Loucy (cell line): ENCODE measurements around the gene THBS1.

ENCODE experiments used
- H2AFZ ChIP-seq: fragments of 200-600 bp; sonication (generic); 2 replicates; pipeline ENCODE4 v1.6.0; 2016; ENCODE audit warnings: antibody characterized with exemption, mild to moderate bottlenecking, low read length, moderate library complexity
- H3F3A ChIP-seq: fragments of 200-600 bp; 2 replicates; pipeline ENCODE4 v1.6.0; 2016; ENCODE audit warnings: antibody characterized with exemption, low read depth, mild to moderate bottlenecking
- H3K27me3 ChIP-seq: fragments of 200-600 bp; sonication (generic); 2 replicates; pipeline ENCODE4 v1.6.1; 2014; ENCODE audit warnings: low read length, mild to moderate bottlenecking; ENCODE audit not compliant: insufficient read depth, poor library complexity, severe bottlenecking
- H3K36me3 ChIP-seq: fragments of 200-600 bp; sonication (generic); 2 replicates; pipeline ENCODE4 v1.6.1; 2016; ENCODE audit warnings: low read length; ENCODE audit not compliant: insufficient read depth
- H3K4me1 ChIP-seq: fragments of 200-600 bp; sonication (generic); 2 replicates; pipeline ENCODE4 v1.5.1; 2014; ENCODE audit warnings: low read length, mild to moderate bottlenecking; ENCODE audit not compliant: insufficient read depth, poor library complexity, severe bottlenecking
- H3K4me2 ChIP-seq: fragments of 200-600 bp; sonication (generic); 2 replicates; pipeline ENCODE4 v1.6.0; 2014; ENCODE audit warnings: antibody characterized with exemption, low read length, low read depth, mild to moderate bottlenecking; ENCODE audit not compliant: poor library complexity, severe bottlenecking
- H3K4me3 ChIP-seq: fragments of 200-600 bp; sonication (generic); 2 replicates; pipeline ENCODE4 v1.5.1; 2014; ENCODE audit warnings: low read length, mild to moderate bottlenecking, mixed read lengths; ENCODE audit not compliant: poor library complexity, severe bottlenecking
- H3K79me2 ChIP-seq: fragments of 200-600 bp; sonication (generic); 2 replicates; pipeline ENCODE4 v1.6.1; 2014; ENCODE audit warnings: low read length; ENCODE audit not compliant: insufficient read depth
- H3K9ac ChIP-seq: fragments of 200-600 bp; sonication (generic); 2 replicates; pipeline ENCODE4 v1.6.0; 2014; ENCODE audit warnings: mild to moderate bottlenecking, low read depth, low read length, moderate library complexity; ENCODE audit not compliant: poor library complexity, severe bottlenecking
- H3K9me2 ChIP-seq: fragments of 200-600 bp; sonication (generic); replicated peaks from 2 replicates; pipeline ENCODE4 v1.6.1; 2016; ENCODE audit warnings: low read depth, low read length, mixed read lengths
- H3K9me3 ChIP-seq: fragments of 200-600 bp; sonication (generic); 2 replicates; pipeline ENCODE4 v1.6.1; 2014; ENCODE audit warnings: mild to moderate bottlenecking, antibody characterized with exemption, low read length, low read depth; ENCODE audit not compliant: insufficient read depth
- H4K20me1 ChIP-seq: fragments of 200-600 bp; sonication (generic); 2 replicates; pipeline ENCODE4 v1.6.0; 2014; ENCODE audit warnings: antibody characterized with exemption, low read length, mild to moderate bottlenecking; ENCODE audit not compliant: insufficient read depth, poor library complexity, severe bottlenecking
- EZH2phosphoT487 ChIP-seq: fragments of 200-600 bp; IDR thresholded peaks from 2 replicates; pipeline ENCODE4 v1.6.1; 2018; ENCODE audit warnings: antibody characterized with exemption, mild to moderate bottlenecking, moderate library complexity, borderline replicate concordance
- TF ChIP-seq, protein P1 (sequence below): fragments of 200-600 bp; sonication (generic); conservative IDR thresholded peaks from 2 replicates; pipeline ENCODE4 v1.5.1; 2014; ENCODE audit warnings: mild to moderate bottlenecking, antibody characterized with exemption, low read length

THBS1 gene

GRCh38 chr15:39628546-39629257 is 47.8 kb downstream of the THBS1 start:
- H3F3A ChIP-seq = peaks cover 14% of the 10 kb centered on the region
- no peaks in the 10 kb centered on the region for H3K9me3 ChIP-seq
- no peaks in the 10 kb centered on the region for H3K79me2 ChIP-seq
- H3K9ac ChIP-seq = peak overlapping the region; percentile 1
- peak overlapping the region; percentile 28 for H2AFZ ChIP-seq
- H3K36me3 ChIP-seq = no peaks in the 10 kb centered on the region
- peak overlapping the region; percentile 52 for H3K4me2 ChIP-seq
- no peaks in the 10 kb centered on the region for H3K27me3 ChIP-seq
- H3K4me1 ChIP-seq = peaks cover 63% of the 10 kb centered on the region
- peak overlapping the region; percentile 15 for H3K4me3 ChIP-seq
- TF ChIP-seq, protein P1, sequence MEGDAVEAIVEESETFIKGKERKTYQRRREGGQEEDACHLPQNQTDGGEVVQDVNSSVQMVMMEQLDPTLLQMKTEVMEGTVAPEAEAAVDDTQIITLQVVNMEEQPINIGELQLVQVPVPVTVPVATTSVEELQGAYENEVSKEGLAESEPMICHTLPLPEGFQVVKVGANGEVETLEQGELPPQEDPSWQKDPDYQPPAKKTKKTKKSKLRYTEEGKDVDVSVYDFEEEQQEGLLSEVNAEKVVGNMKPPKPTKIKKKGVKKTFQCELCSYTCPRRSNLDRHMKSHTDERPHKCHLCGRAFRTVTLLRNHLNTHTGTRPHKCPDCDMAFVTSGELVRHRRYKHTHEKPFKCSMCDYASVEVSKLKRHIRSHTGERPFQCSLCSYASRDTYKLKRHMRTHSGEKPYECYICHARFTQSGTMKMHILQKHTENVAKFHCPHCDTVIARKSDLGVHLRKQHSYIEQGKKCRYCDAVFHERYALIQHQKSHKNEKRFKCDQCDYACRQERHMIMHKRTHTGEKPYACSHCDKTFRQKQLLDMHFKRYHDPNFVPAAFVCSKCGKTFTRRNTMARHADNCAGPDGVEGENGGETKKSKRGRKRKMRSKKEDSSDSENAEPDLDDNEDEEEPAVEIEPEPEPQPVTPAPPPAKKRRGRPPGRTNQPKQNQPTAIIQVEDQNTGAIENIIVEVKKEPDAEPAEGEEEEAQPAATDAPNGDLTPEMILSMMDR = no peak
- no peak for TF ChIP-seq EZH2phosphoT487
- H3K9me2 ChIP-seq = no peaks in the 10 kb centered on the region
- H4K20me1 ChIP-seq = no peaks in the 10 kb centered on the region

DNA sequence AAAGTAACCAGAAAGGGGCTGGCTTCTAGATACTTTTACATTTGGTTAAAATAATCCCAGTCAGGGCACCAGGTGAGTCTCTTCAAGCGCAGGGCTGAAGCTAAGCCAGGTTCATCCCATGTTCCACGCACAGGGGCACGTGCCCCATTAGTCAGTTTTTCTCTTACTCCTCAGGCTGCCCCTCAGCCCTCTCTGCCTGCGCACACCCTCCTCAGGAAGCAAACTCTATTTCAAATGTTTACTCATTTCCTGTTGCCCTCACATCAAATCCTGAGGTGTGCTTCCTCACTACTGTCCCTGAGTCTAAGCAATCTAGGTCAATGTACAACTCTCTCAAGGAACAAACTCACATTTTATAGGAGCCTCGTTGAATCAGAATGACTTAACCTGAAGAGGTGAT is 48.5 kb downstream of the THBS1 start:
- H3K36me3 ChIP-seq = no peaks in the 10 kb centered on the region
- H3K27me3 ChIP-seq = no peaks in the 10 kb centered on the region
- peak overlapping the region; percentile 52 for H3K4me2 ChIP-seq
- TF ChIP-seq, protein P1 = no peak
- TF ChIP-seq EZH2phosphoT487 = no peak
- peaks cover 8% of the 10 kb centered on the region for H3F3A ChIP-seq
- peaks cover 56% of the 10 kb centered on the region for H3K4me1 ChIP-seq
- peak overlapping the region; percentile 28 for H2AFZ ChIP-seq
- H3K9me3 ChIP-seq = no peaks in the 10 kb centered on the region
- no peaks in the 10 kb centered on the region for H3K79me2 ChIP-seq
- peak overlapping the region; percentile 1 for H3K9ac ChIP-seq
- peak overlapping the region; percentile 15 for H3K4me3 ChIP-seq
- no peaks in the 10 kb centered on the region for H4K20me1 ChIP-seq
- no peaks in the 10 kb centered on the region for H3K9me2 ChIP-seq

GRCh38 chr15:39629906-39630305 is 49.0 kb downstream of the THBS1 start:
- Histone ChIP-seq H3K9me2 (no peaks in the 10 kb centered on the region), H3K4me2 (peak overlapping the region; percentile 52), H3K27me3 (no peaks in the 10 kb centered on the region), H3K4me3 (peak overlapping the region; percentile 8), H4K20me1 (no peaks in the 10 kb centered on the region), H3K36me3 (no peaks in the 10 kb centered on the region), H3K79me2 (no peaks in the 10 kb centered on the region), H3F3A (peaks cover 5% of the 10 kb centered on the region; the same call in 1 of the 2 replicates), H3K9me3 (no peaks in the 10 kb centered on the region), H2AFZ (no peak overlapping the region; the same call in 1 of the 2 replicates), H3K4me1 (peaks cover 53% of the 10 kb centered on the region), H3K9ac (no peak overlapping the region)
- TF ChIP-seq, protein P1 = no peak
- no peak for TF ChIP-seq EZH2phosphoT487
